ENCODE data around the gene CTIF. TPM values are rescaled to one million over a fixed set of nuclear protein-coding genes. Genes with fewer than 3 reads are reported as not detected.
A peak's percentile ranks its signal among the peaks of the same experiment; 100 is the strongest.

Gene CTIF
- total RNA-seq, 1 donor: 86.4 TPM

DNA sequence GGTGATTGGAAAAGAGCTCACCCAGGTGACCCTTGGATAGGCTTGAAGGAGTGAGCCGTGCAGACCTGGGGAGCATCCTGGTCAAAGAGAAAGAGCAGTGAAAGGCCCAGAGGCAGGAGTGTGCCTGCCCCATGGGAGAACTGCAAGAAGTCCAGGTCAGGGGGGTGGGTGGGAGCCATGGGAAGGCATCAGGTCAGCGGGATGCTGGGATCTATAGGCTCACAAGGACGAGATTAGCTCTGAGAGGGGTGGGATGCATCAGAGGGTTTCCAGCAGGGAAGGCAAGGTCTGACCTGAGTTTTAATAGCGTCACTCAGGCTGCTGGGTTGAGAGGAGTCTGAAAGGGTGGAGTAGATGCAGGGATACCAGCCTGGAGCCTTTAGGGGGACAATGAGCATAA, 253.3 kb downstream of the CTIF start:
- TF ChIP-seq, protein P1, sequence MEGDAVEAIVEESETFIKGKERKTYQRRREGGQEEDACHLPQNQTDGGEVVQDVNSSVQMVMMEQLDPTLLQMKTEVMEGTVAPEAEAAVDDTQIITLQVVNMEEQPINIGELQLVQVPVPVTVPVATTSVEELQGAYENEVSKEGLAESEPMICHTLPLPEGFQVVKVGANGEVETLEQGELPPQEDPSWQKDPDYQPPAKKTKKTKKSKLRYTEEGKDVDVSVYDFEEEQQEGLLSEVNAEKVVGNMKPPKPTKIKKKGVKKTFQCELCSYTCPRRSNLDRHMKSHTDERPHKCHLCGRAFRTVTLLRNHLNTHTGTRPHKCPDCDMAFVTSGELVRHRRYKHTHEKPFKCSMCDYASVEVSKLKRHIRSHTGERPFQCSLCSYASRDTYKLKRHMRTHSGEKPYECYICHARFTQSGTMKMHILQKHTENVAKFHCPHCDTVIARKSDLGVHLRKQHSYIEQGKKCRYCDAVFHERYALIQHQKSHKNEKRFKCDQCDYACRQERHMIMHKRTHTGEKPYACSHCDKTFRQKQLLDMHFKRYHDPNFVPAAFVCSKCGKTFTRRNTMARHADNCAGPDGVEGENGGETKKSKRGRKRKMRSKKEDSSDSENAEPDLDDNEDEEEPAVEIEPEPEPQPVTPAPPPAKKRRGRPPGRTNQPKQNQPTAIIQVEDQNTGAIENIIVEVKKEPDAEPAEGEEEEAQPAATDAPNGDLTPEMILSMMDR (IDR thresholded peaks at IDR 0.05; ENCODE audit: insufficient read depth, low read depth, low read length): no peak
- no peak overlapping the region for H3K4me3 ChIP-seq (ENCODE audit: low read depth, low read length)
- DNase-seq (ENCODE audit: low read depth): no peak

DNA sequence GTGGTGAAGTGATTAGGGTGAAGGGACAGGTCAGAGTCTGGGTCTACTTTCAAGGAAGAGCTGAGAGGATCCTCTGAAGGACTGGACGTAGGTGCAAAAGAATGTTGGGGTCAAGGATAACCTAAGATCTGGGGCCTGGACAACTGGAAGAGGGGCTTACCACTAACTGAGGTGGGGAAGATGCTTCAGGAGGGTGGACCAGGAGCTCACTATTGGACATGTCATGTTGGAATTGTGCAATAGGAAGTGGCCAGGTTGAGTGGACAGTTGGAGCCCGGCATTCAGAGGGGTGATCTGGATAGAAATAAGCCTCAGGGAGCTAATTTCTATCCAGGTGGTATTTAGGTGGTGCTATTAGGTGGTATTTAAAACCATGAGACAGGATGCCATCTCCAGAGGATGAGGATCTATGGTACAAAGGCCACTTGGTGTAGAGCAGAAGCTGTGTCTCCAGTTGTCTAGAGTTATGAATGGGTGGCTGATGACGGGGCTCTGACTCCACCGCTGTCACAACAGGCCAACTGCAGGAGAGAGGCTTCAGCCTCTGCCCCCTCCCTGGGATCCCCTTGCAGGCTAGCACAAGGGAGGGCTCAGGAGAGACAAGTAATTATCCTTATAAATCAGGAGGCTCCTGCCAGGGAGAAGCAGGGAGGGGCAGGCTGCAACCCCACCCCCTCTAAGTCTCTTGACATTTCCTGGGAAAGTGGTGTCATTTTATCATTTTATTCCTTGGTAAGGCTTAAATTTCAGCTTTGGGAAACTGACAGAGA, 254.0 kb downstream of the CTIF start:
- no peak overlapping the region for H3K4me3 ChIP-seq (ENCODE audit: low read depth, low read length)
- TF ChIP-seq, protein P1 (IDR thresholded peaks at IDR 0.05; ENCODE audit: insufficient read depth, low read depth, low read length): no peak
- DNase-seq (ENCODE audit: low read depth): no peak

DNA sequence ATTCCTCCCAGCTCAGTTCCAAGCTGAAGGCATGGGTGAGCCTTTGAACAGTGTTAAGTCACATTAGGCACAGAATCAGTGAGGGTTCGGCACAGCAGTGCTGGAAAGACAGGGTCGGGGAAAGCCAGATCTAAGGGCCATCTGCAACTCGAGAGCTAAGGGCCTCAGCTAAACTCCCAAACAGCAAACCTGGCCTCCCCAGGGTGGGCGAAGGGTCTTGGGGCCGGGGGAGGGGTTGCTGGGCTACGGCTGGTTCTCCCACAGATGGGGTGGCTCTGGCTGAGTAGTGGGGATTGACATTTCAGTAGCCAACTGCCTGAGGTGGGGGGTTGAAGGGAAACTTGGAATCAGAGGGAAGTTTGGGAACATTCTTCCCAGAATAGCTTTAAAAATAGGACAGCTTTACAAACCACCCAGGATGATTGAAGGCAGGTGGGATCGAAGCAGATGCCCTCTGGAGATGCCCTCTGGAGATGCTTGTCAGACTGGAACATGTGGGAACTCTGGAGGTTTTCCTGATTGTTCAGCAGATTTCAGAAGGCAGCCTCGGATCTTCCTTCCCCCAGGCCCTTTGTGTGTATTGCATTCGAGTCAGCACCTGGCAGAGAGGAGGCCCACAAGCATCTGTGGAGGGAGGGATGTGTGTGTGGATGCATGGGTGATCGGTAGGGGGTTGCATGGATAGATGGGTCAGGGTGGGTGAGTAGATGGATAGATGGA, 255.6 kb downstream of the CTIF start:
- TF ChIP-seq, protein P1 (IDR thresholded peaks at IDR 0.05; ENCODE audit: insufficient read depth, low read depth, low read length): no peak
- no peak for DNase-seq (ENCODE audit: low read depth)
- no peak overlapping the region for H3K4me3 ChIP-seq (ENCODE audit: low read depth, low read length)

DNA sequence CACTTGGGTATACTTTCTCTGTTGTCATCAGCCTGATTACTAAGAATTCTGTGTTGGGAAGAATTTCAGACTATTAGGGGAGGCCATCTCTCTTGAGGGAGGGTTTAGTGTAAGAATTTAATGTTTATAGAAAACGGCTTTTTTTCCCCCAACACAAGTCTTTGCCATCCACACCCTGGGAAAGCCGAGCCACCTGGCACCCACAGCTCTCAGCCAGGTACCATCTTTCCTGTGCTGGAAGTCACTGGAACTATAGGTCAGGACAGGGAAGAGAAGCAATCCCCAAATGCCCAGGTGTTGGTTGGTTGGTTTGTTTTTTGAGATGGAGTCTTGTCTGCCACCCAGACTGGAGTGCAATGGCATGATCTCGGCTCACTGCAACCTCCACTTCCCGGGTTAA, 256.9 kb downstream of the CTIF start:
- TF ChIP-seq, protein P1 (IDR thresholded peaks at IDR 0.05; ENCODE audit: insufficient read depth, low read depth, low read length): no peak
- DNase-seq (ENCODE audit: low read depth): no peak
- no peak overlapping the region for H3K4me3 ChIP-seq (ENCODE audit: low read depth, low read length)

DNA sequence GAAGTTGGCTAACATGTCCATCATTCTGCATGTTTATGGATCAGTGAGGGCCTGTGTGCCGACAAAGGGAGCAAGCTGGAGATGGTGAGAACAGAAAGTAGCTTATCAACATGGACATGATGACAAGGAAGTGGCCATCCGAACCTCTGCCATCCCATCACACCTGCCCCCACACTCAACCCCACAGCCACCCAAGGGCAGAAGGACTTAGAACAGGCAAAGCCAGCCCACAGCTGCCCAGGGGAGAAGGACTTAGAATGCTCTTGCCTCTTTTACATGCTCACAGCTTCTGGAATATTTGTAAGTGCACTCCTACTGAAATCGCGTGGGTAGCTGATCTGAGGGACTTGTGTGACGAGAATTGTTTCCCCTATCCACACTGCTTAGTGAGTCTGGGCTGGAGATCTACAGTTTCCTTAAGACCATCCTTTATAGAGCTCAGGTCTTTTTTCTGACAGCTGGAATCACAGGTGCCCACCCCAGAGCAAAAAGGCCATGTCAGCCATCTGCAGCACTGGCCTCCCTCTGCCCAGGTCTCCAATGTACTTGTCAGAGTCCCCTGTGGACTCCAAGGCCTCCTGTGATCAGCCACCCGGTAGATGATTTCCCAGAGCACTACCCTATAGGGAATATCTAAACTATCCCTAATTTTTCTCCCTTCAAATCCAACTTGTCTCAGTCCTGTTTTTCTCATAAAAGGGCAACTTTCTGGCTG, 257.8 kb downstream of the CTIF start:
- DNase-seq (ENCODE audit: low read depth): no peak
- TF ChIP-seq, protein P1 (IDR thresholded peaks at IDR 0.05; ENCODE audit: insufficient read depth, low read depth, low read length): no peak
- H3K4me3 ChIP-seq (ENCODE audit: low read depth, low read length): no peak overlapping the region

DNA sequence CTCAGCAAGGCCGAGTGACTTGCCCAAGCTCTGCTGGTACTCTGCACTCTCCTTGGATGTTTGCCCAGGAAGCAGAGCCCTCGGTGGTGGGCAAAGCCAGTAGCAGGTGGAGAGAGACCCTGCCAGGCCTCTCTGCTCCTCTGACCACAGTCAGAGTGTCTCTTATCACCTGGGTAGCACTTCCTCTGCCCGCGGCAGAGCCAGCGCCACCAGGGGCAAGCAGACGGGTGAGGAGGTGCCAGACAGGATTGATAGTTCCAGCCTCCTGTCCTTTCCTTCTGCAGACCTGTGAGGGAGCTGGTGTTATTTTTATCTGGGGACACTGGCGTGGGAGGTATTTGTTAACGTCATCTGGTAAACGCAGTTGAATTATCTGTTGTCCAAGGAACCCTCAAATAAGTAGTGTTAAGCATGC, 259.0 kb downstream of the CTIF start:
- H3K4me3 ChIP-seq (ENCODE audit: low read depth, low read length): no peak overlapping the region
- TF ChIP-seq, protein P1 (IDR thresholded peaks at IDR 0.05; ENCODE audit: insufficient read depth, low read depth, low read length): no peak
- peak; percentile 19 for DNase-seq (ENCODE audit: low read depth)

Data from fibroblast of villous mesenchyme (primary cell).